SU-DHL-6 (cell line): Measurements from ENCODE around the gene FAM171A1.

Source experiments
- EZH2phosphoT487 ChIP-seq: fragments of 200-600 bp; sonication (generic), shearing (Covaris generic); conservative IDR thresholded peaks from 2 replicates; pipeline ENCODE4 v1.6.1; 2018; ENCODE audit warnings: mild to moderate bottlenecking, antibody characterized with exemption, low read length, moderate library complexity, mixed read lengths
- TF ChIP-seq, protein P1 (sequence below): fragments of 200-600 bp; sonication (generic); IDR thresholded peaks from one replicate; pipeline ENCODE4 v1.5.1; 2017; ENCODE audit warnings: antibody characterized with exemption, mild to moderate bottlenecking, low read length, moderate library complexity; ENCODE audit not compliant: insufficient read depth, poor library complexity, severe bottlenecking

DNA sequence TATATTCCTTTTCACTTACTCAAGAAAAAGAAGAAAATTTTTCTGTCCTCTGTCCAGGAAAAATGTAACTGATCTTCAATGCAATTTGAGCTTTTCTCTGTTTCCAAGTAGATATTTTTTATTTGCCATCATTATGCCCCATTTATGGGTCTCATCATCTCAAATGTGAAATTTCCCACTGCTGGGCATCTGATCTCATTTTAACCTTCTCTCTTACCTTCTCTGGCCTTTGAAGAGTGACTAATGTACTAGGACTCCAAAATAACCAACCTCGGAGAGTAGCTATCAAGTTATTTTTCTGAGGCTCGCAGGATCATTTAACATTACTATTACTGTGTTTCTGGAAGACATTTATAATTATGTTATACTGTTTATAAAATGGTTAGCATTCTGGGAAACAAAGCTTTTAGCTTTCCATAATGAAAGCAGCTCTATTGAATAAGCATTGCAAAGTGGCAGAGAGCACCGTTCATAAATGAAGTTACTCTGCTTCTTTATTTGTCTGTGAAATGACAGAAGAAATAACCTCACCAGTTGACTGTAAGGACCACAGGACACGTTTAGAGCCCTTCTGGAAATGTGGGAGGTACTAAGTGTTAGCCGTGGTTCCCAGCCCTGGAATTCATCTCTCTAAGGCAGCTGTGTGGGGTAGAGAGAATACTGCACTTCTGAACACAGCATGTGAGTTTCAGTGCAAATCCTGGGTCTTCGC lies 169.3 kb downstream of the FAM171A1 start:
- TF ChIP-seq, protein P1, sequence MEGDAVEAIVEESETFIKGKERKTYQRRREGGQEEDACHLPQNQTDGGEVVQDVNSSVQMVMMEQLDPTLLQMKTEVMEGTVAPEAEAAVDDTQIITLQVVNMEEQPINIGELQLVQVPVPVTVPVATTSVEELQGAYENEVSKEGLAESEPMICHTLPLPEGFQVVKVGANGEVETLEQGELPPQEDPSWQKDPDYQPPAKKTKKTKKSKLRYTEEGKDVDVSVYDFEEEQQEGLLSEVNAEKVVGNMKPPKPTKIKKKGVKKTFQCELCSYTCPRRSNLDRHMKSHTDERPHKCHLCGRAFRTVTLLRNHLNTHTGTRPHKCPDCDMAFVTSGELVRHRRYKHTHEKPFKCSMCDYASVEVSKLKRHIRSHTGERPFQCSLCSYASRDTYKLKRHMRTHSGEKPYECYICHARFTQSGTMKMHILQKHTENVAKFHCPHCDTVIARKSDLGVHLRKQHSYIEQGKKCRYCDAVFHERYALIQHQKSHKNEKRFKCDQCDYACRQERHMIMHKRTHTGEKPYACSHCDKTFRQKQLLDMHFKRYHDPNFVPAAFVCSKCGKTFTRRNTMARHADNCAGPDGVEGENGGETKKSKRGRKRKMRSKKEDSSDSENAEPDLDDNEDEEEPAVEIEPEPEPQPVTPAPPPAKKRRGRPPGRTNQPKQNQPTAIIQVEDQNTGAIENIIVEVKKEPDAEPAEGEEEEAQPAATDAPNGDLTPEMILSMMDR = no peak
- no peak for TF ChIP-seq EZH2phosphoT487
